CD4-positive, alpha-beta T cell treated with Interleukin-17A for 4 hours (primary cell): ENCODE measurements around the gene FSIP1.

Experiments
- DNase-seq: peaks from one replicate; pipeline ENCODE4 v3.0.0-alpha.2; 2020; ENCODE audit warnings: mixed read lengths

Gene FSIP1

GRCh38 chr15:39580117-39580484 lies 202.5 kb downstream of the FSIP1 start:
- DNase-seq = peak; percentile 84

GRCh38 chr15:39579487-39580116 lies 203.0 kb downstream of the FSIP1 start:
- DNase-seq = no peak

- no peak for DNase-seq
These were observed 203.7 kb downstream of the FSIP1 start for GRCh38 chr15:39578851-39579486.

GRCh38 chr15:39575180-39575579 lies 207.5 kb downstream of the FSIP1 start:
- DNase-seq = no peak

GRCh38 chr15:39574427-39574826 lies 208.2 kb downstream of the FSIP1 start:
- no peak for DNase-seq

- no peak for DNase-seq
These were observed 208.8 kb downstream of the FSIP1 start for GRCh38 chr15:39573844-39574243.

- DNase-seq = no peak
These were observed 209.4 kb downstream of the FSIP1 start for GRCh38 chr15:39573287-39573686.

GRCh38 chr15:39565851-39566250 lies 216.8 kb downstream of the FSIP1 start:
- no peak for DNase-seq

GRCh38 chr15:39564972-39565665 lies 217.5 kb downstream of the FSIP1 start:
- no peak for DNase-seq

GRCh38 chr15:39558421-39558820 lies 224.2 kb downstream of the FSIP1 start:
- DNase-seq = no peak

GRCh38 chr15:39556461-39556860 lies 226.2 kb downstream of the FSIP1 start:
- no peak for DNase-seq

- DNase-seq = no peak
These were observed 226.8 kb downstream of the FSIP1 start for GRCh38 chr15:39555885-39556284.

GRCh38 chr15:39554746-39555387 lies 227.8 kb downstream of the FSIP1 start:
- DNase-seq = no peak

GRCh38 chr15:39553947-39554693 lies 228.5 kb downstream of the FSIP1 start:
- DNase-seq = no peak

GRCh38 chr15:39552556-39552955 lies 230.1 kb downstream of the FSIP1 start:
- DNase-seq = no peak

GRCh38 chr15:39551476-39551875 lies 231.2 kb downstream of the FSIP1 start:
- no peak for DNase-seq
